Spleen (tissue), 7 donors: ENCODE data around the gene SELENOP.

Experiments used
- CTCF ChIP-seq, 11 experiments: fragments of 200-600 bp in 7 of 11; fragments of 450-650 bp in 4 of 11; sonication (generic) in 4 of 11; IDR thresholded peaks in 8 of 11; conservative IDR thresholded peaks in 3 of 11; 1 replicate in 7 of 11; 2 replicates in 4 of 11; pipeline versions ENCODE4 v1.4.0 to v1.8.0; 2016 to 2021; ENCODE audit warnings: antibody characterized with exemption in 11 of 11, inconsistent platforms in 4 of 11, mild to moderate bottlenecking in 1 of 11
- POLR2A ChIP-seq, 3 donors: fragments of 450-650 bp; IDR thresholded peaks; one replicate each; pipeline ENCODE4 v1.5.1; 2017; ENCODE audit warnings: antibody characterized with exemption in 3 of 3, mild to moderate bottlenecking in 1 of 3
- POLR2AphosphoS5 ChIP-seq, 3 donors: sonication (generic); formaldehyde crosslinking; IDR thresholded peaks; one replicate each; pipeline ENCODE4 v1.5.1; 2017; ENCODE audit warnings: antibody characterized with exemption in 3 of 3
- donor health status: DM: no; HTN: no; CAD: no; lungs with moderate emphysema.
- donor health status: DM: no; HTN: no; CAD: no.
- donor health status: DM: no; HTN: no; CAD: no.

GRCh38 chr5:42784132-42784531 lies 27.6 kb downstream of the SELENOP start:
- TF ChIP-seq CTCF (IDR thresholded peaks at IDR 0.05 in 8 of 11, conservative IDR thresholded peaks at IDR 0.05 in 3 of 11), result no peak
- no peak for TF ChIP-seq POLR2A (IDR thresholded peaks at IDR 0.05)
- no peak for TF ChIP-seq POLR2AphosphoS5 (IDR thresholded peaks at IDR 0.05)
